SK-N-SH (cell line): ENCODE measurements around the gene GATAD2A.

Source experiments
- CTCF ChIP-seq: fragments of 200-600 bp; sonication (generic); IDR thresholded peaks from 2 replicates; pipeline ENCODE4 v1.6.1; 2017; ENCODE audit warnings: antibody characterized with exemption, mild to moderate bottlenecking, moderate library complexity
- EP300 ChIP-seq, 2 experiments: IDR thresholded peaks; 2 replicates each; pipeline versions ENCODE4 v1.4.0 to v1.6.1; 2012; ENCODE audit warnings: borderline replicate concordance in 1 of 2, low read depth in 1 of 2, low read length in 1 of 2
- FOXJ3 ChIP-seq: sonication (generic); formaldehyde crosslinking; IDR thresholded peaks from 2 replicates; pipeline ENCODE4 v1.5.1; 2020; ENCODE audit warnings: mild to moderate bottlenecking, missing genetic modification reagents
- GATA2 ChIP-seq: sonication (generic); formaldehyde crosslinking; IDR thresholded peaks from 2 replicates; pipeline ENCODE4 v1.5.0; 2020; ENCODE audit warnings: mild to moderate bottlenecking, missing genetic modification reagents
- MXI1 ChIP-seq: IDR thresholded peaks from 2 replicates; pipeline ENCODE4 v1.6.1; 2012; ENCODE audit warnings: mild to moderate bottlenecking, low read depth, low read length, improper control_type of control experiment
- RAD21 ChIP-seq: IDR thresholded peaks from 2 replicates; pipeline ENCODE4 v1.6.1; 2012; ENCODE audit warnings: mild to moderate bottlenecking, low read length
- REST ChIP-seq: IDR thresholded peaks from 2 replicates; pipeline ENCODE4 v1.6.1; 2012; ENCODE audit warnings: mild to moderate bottlenecking, low read depth, low read length, moderate library complexity
- TAF1 ChIP-seq: IDR thresholded peaks from 2 replicates; pipeline ENCODE4 v1.6.1; 2012; ENCODE audit warnings: low read depth, mild to moderate bottlenecking, low read length, moderate library complexity, borderline replicate concordance
- YY1 ChIP-seq: IDR thresholded peaks from 2 replicates; pipeline ENCODE4 v1.4.0; 2012; ENCODE audit warnings: low read depth, mild to moderate bottlenecking

GRCh38 chr19:19427944-19428343, 22.5 kb downstream of the GATAD2A start:
- TF ChIP-seq CTCF: no peak
- TF ChIP-seq RAD21: no peak
- TF ChIP-seq REST: no peak
- no peak for TF ChIP-seq TAF1
- no peak for TF ChIP-seq EP300 (IDR thresholded peaks at IDR 0.05; ENCODE audit: borderline replicate concordance in 1 of 2, low read depth in 1 of 2, low read length in 1 of 2)
- no peak for TF ChIP-seq MXI1
- no peak for TF ChIP-seq FOXJ3 (CRISPR knock-in tag)
- TF ChIP-seq GATA2 (CRISPR knock-in tag): no peak
- TF ChIP-seq YY1: no peak
